HEK293T (cell line): ENCODE measurements around the gene ABO.

Source experiments
- FOXM1 ChIP-seq: fragments of 450-650 bp; IDR thresholded peaks from 2 replicates; pipeline ENCODE4 v1.6.1; 2017; ENCODE audit warnings: mild to moderate bottlenecking, borderline replicate concordance
- HDGF ChIP-seq: fragments of 450-650 bp; IDR thresholded peaks from 2 replicates; pipeline ENCODE4 v1.6.1; 2017; ENCODE audit warnings: antibody characterized with exemption, borderline replicate concordance

DNA sequence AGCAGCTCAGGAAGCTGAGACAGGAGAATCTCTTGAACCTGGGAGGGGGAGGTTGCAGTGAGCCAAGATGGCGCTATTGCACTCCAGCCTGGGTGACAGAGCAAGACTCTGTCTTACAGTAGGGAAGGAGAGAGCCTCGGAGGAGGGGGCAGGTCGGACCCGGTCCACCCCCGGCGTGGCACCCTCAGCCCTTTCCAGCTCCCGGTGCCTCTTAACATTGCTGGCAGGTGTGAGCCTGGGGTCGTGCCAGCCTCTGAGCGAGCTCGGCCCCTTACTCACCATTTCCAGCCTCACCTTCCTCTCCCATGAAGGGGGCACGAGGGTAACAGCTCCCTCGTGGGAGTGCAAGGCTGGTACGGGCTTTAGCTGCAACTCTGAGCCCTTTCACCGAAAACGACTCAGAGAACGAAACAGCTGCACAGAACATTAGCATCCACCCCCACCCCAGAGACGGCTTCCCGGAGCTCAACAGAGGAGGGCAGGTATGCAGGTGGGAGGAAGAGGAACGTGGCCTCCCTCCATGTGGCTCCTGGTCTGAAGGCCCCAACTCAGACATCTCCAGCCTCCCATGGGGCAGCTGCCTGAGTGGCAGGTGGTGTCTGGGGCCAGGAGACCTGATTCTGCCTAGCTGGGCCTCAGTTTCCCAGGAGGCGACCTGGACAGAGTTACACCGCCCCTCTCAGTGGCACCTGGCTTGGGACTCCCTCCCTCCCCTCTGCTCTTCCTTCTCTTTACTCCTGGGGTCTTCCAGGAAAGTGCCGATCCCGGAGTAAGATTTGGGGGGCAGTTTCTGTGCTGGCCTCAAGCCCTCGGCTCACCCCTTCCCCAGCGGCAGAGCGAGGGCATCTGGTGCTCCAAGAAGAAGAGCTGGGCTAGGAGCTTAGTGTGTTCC is 28.5 kb upstream of the ABO start:
- TF ChIP-seq FOXM1 (no peak), HDGF (no peak)
